GM06990 (cell line): ENCODE results near the gene UCMA.

Source experiments
- DNase-seq: peaks from one replicate; pipeline ENCODE4 v3.0.0-alpha.2; 2011; ENCODE audit not compliant: insufficient read length; ENCODE audit errors: extremely low read depth
- H3K27me3 ChIP-seq: replicated peaks from 2 replicates; pipeline ENCODE4 v1.6.0; 2011; ENCODE audit warnings: low read length; ENCODE audit not compliant: control insufficient read depth, insufficient read depth
- H3K36me3 ChIP-seq: 2 replicates; pipeline ENCODE4 v1.5.1; 2011; ENCODE audit warnings: low read length; ENCODE audit not compliant: control insufficient read depth, insufficient read depth
- H3K4me3 ChIP-seq: replicated peaks from 2 replicates; pipeline ENCODE4 v1.5.1; 2011; ENCODE audit warnings: low read depth, mild to moderate bottlenecking, control low read depth, low read length
- CTCF ChIP-seq: IDR thresholded peaks from 2 replicates; pipeline ENCODE4 v1.5.1; 2011; ENCODE audit warnings: low read length, control low read depth, mild to moderate bottlenecking, inconsistent platforms; ENCODE audit not compliant: insufficient read depth, poor library complexity, severe bottlenecking

UCMA gene

GRCh38 chr10:13173616-13174015, 60.6 kb downstream of the UCMA start:
- no peak for DNase-seq
- no peak for TF ChIP-seq CTCF
- Histone ChIP-seq H3K36me3 (peaks cover 5% of the 10 kb centered on the region), H3K4me3 (no peak overlapping the region), H3K27me3 (no peaks in the 10 kb centered on the region)
